Activated CD4-positive, alpha-beta T cell treated with anti-CD3 and anti-CD28 coated beads for 48 hours (primary cell): Measurements from ENCODE around the gene CRB1.
A peak's percentile ranks its signal among the peaks of the same experiment; 100 is the strongest.

ENCODE experiments used
- DNase-seq: peaks from one replicate; pipeline ENCODE4 v3.0.0-alpha.2; 2020

Gene CRB1

GRCh38 chr1:197351821-197352440 is 83.9 kb downstream of the CRB1 start:
- DNase-seq, result no peak

GRCh38 chr1:197355248-197355995 is 87.4 kb downstream of the CRB1 start:
- no peak for DNase-seq

GRCh38 chr1:197356723-197357533 is 88.9 kb downstream of the CRB1 start:
- DNase-seq, result peak; percentile 31

- DNase-seq, result no peak
These were observed 90.9 kb downstream of the CRB1 start for GRCh38 chr1:197358959-197359358.

GRCh38 chr1:197360068-197360467 is 92.0 kb downstream of the CRB1 start:
- no peak for DNase-seq

GRCh38 chr1:197362871-197363270 is 94.8 kb downstream of the CRB1 start:
- no peak for DNase-seq

- no peak for DNase-seq
These were observed 95.8 kb downstream of the CRB1 start for GRCh38 chr1:197363855-197364254.

GRCh38 chr1:197366996-197367395 is 98.9 kb downstream of the CRB1 start:
- no peak for DNase-seq

GRCh38 chr1:197367627-197368026 is 99.6 kb downstream of the CRB1 start:
- DNase-seq, result no peak

GRCh38 chr1:197374428-197374827 is 106.4 kb downstream of the CRB1 start:
- DNase-seq, result no peak

- DNase-seq, result no peak
These were observed 116.4 kb downstream of the CRB1 start for GRCh38 chr1:197384471-197384870.

GRCh38 chr1:197388801-197389200 is 120.7 kb downstream of the CRB1 start:
- DNase-seq, result no peak

- no peak for DNase-seq
These were observed 122.8 kb downstream of the CRB1 start for GRCh38 chr1:197390856-197391255.

GRCh38 chr1:197391303-197392226 is 123.5 kb downstream of the CRB1 start:
- DNase-seq, result no peak

GRCh38 chr1:197392541-197392940 is 124.5 kb downstream of the CRB1 start:
- no peak for DNase-seq

GRCh38 chr1:197393105-197393504 is 125.1 kb downstream of the CRB1 start:
- no peak for DNase-seq

GRCh38 chr1:197393772-197394171 is 125.7 kb downstream of the CRB1 start:
- DNase-seq, result no peak

GRCh38 chr1:197394831-197395608 is 127.0 kb downstream of the CRB1 start:
- no peak for DNase-seq

GRCh38 chr1:197397895-197398294 is 129.8 kb downstream of the CRB1 start:
- no peak for DNase-seq

GRCh38 chr1:197399755-197400521 is 131.9 kb downstream of the CRB1 start:
- peak; percentile 3 for DNase-seq

GRCh38 chr1:197400522-197400902 is 132.5 kb downstream of the CRB1 start:
- no peak for DNase-seq
